Upper lobe of left lung (tissue), 6 donors: Measurements from ENCODE around the gene MAP3K9. TPM values are rescaled to one million over a fixed set of nuclear protein-coding genes. Genes with fewer than 3 reads are reported as not detected.

Experiments used
- ATAC-seq, 2 donors: fragments of 200-7000 bp; cut with Tn5 transposase; one replicate each; pipeline ENCODE4 v1.9.1; 2022; ENCODE audit warnings: mild to moderate bottlenecking in 2 of 2, moderate library complexity in 2 of 2; ENCODE audit not compliant: low FRiP score in 2 of 2
- DNase-seq, 2 donors: peaks; one replicate each; pipeline ENCODE4 v3.0.0-alpha.2; 2019 to 2020
- H3K27ac ChIP-seq, 4 donors: fragments of 200-600 bp; sonication (generic); one replicate each; pipeline ENCODE4 v1.5.1; 2016 to 2019
- H3K27me3 ChIP-seq, 4 donors: fragments of 200-600 bp; sonication (generic); one replicate each; pipeline ENCODE4 v1.5.1; 2017 to 2019
- H3K36me3 ChIP-seq, 4 donors: fragments of 200-600 bp; sonication (generic); one replicate each; pipeline ENCODE4 v1.5.1; 2016 to 2019
- H3K4me1 ChIP-seq, 4 donors: fragments of 200-600 bp; sonication (generic); one replicate each; pipeline ENCODE4 v1.5.1; 2018 to 2019
- H3K4me3 ChIP-seq, 4 donors: fragments of 200-600 bp; sonication (generic); one replicate each; pipeline ENCODE4 v1.5.1; 2017 to 2019; ENCODE audit warnings: mild to moderate bottlenecking in 2 of 4, moderate library complexity in 1 of 4
- H3K9me3 ChIP-seq, 4 donors: fragments of 200-600 bp; sonication (generic); one replicate each; pipeline ENCODE4 v1.5.1; 2018 to 2019
- CTCF ChIP-seq, 6 experiments: fragments of 450-650 bp in 4 of 6; fragments of 200-600 bp in 2 of 6; sonication (generic) in 2 of 6; IDR thresholded peaks; one replicate each; pipeline ENCODE4 v1.5.1; 2016 to 2019; ENCODE audit warnings: antibody characterized with exemption in 6 of 6
- EP300 ChIP-seq, 4 donors: sonication (generic); formaldehyde crosslinking; IDR thresholded peaks; one replicate each; pipeline ENCODE4 v1.5.1; 2017; ENCODE audit warnings: antibody characterized with exemption in 4 of 4, control low read depth in 2 of 4
- POLR2A ChIP-seq, 4 donors: fragments of 450-650 bp; IDR thresholded peaks; one replicate each; pipeline ENCODE4 v1.5.1; 2016 to 2017; ENCODE audit warnings: antibody characterized with exemption in 4 of 4, mild to moderate bottlenecking in 2 of 4
- POLR2AphosphoS5 ChIP-seq, 2 donors: sonication (generic); formaldehyde crosslinking; IDR thresholded peaks; one replicate each; pipeline ENCODE4 v1.5.1; 2017; ENCODE audit warnings: antibody characterized with exemption in 2 of 2
- WGBS, 2 donors: methylation state at CpG; one replicate each; pipeline ENCODE4 v1.1.5; 2017 to 2018; 5-methylcytosine and 5-hydroxymethylcytosine counted together
- total RNA-seq, 6 donors: library from RNA; depleted of rRNA in 4 of 6; stranded (reverse); fragments of >200 nt in 4 of 6; gene quantifications; one replicate each; pipeline versions ENCODE4 v1.1.0 to v1.2.1, GENCODE V29; 2016 to 2021
- donor health status: DM: no; HTN: no; CAD: no; lungs with moderate emphysema.
- donor health status: DM: no; HTN: yes; CAD: no; lungs with severe emphysema.

Gene MAP3K9
- total RNA-seq, 6 donors from 2014 or later: 7.6 to 14.5 (median 11.2) TPM

GRCh38 chr14:70796551-70796950 is 12.8 kb downstream of the MAP3K9 start:
- no peaks in the 10 kb centered on the region for H3K9me3 ChIP-seq
- H3K4me3 ChIP-seq: no peak overlapping the region
- no peak for TF ChIP-seq POLR2A (IDR thresholded peaks at IDR 0.05)
- TF ChIP-seq EP300 (IDR thresholded peaks at IDR 0.05): no peak
- TF ChIP-seq POLR2AphosphoS5 (IDR thresholded peaks at IDR 0.05): no peak
- TF ChIP-seq CTCF (IDR thresholded peaks at IDR 0.05): no peak
- ATAC-seq (no peak), DNase-seq (no peak)
- H3K27me3 ChIP-seq: no peaks in the 10 kb centered on the region
- H3K4me1 ChIP-seq: no peaks in the 10 kb centered on the region
- H3K27ac ChIP-seq: no peak overlapping the region
- peaks cover 0 to 4% (median 0%) of the 10 kb centered on the region in 4 donors for H3K36me3 ChIP-seq
- 98 to 100% methylated on average over 8 of the region's 8 CpGs for WGBS, 2 donors

GRCh38 chr14:70794294-70794693 is 15.0 kb downstream of the MAP3K9 start:
- 80 to 83% methylated on average over 3 of the region's 3 CpGs for WGBS, 2 donors
- H3K36me3 ChIP-seq: no peaks in the 10 kb centered on the region
- no peak overlapping the region for H3K4me3 ChIP-seq
- H3K27me3 ChIP-seq: no peaks in the 10 kb centered on the region
- no peak overlapping the region for H3K27ac ChIP-seq
- DNase-seq (no peak), ATAC-seq (no peak)
- H3K4me1 ChIP-seq: peaks cover 0 to 3% (median 0%) of the 10 kb centered on the region in 4 donors
- no peak for TF ChIP-seq EP300 (IDR thresholded peaks at IDR 0.05)
- TF ChIP-seq CTCF (IDR thresholded peaks at IDR 0.05): no peak
- no peak for TF ChIP-seq POLR2AphosphoS5 (IDR thresholded peaks at IDR 0.05)
- no peak for TF ChIP-seq POLR2A (IDR thresholded peaks at IDR 0.05)
- no peaks in the 10 kb centered on the region for H3K9me3 ChIP-seq

GRCh38 chr14:70793637-70794036 is 15.7 kb downstream of the MAP3K9 start:
- Histone ChIP-seq H3K36me3 (no peaks in the 10 kb centered on the region), H3K27me3 (no peaks in the 10 kb centered on the region), H3K27ac (no peak overlapping the region), H3K4me1 (peaks cover 0 to 7% (median 0%) of the 10 kb centered on the region in 4 donors), H3K4me3 (no peak overlapping the region), H3K9me3 (no peaks in the 10 kb centered on the region)
- TF ChIP-seq POLR2AphosphoS5 (IDR thresholded peaks at IDR 0.05) (no peak), EP300 (IDR thresholded peaks at IDR 0.05) (no peak), CTCF (IDR thresholded peaks at IDR 0.05) (no peak), POLR2A (IDR thresholded peaks at IDR 0.05) (no peak)
- 87 to 99% methylated on average over 3 of the region's 3 CpGs for WGBS, 2 donors
- DNase-seq (no peak), ATAC-seq (no peak)

- DNase-seq: no peak
- H3K27me3 ChIP-seq: no peaks in the 10 kb centered on the region
- WGBS, 2 donors: 77 to 82% methylated on average over 9 of the region's 9 CpGs
Observed at GRCh38 chr14:70792939-70793338, 16.4 kb downstream of the MAP3K9 start.

More at GRCh38 chr14:70792939-70793338, 16.4 kb downstream of the MAP3K9 start:
- H3K9me3 ChIP-seq: no peaks in the 10 kb centered on the region
- H3K4me3 ChIP-seq: no peak overlapping the region
- TF ChIP-seq POLR2AphosphoS5 (IDR thresholded peaks at IDR 0.05): no peak
- TF ChIP-seq EP300 (IDR thresholded peaks at IDR 0.05): no peak
- no peak for TF ChIP-seq CTCF (IDR thresholded peaks at IDR 0.05)
- TF ChIP-seq POLR2A (IDR thresholded peaks at IDR 0.05): no peak
- peaks cover 0 to 7% (median 0%) of the 10 kb centered on the region in 4 donors for H3K4me1 ChIP-seq
- no peak overlapping the region for H3K27ac ChIP-seq
- no peak for ATAC-seq
- H3K36me3 ChIP-seq: no peaks in the 10 kb centered on the region
